Urothelium cell line (cell line): ENCODE measurements around the gene NUMB.
"Not testable (repeated sequence)": the region's sequence is repeated elsewhere in the genome, so short reads cannot be mapped to it uniquely, and the experiment has no call there.

ENCODE experiments used
- DNase-seq: peaks from one replicate; pipeline ENCODE4 v3.0.0; 2011; ENCODE audit warnings: low spot score, mixed read lengths
- FAIRE-seq: peaks from 2 replicates; lab custom pipeline; 2011; peaks lifted over from hg19 to GRCh38; lab: Jason Lieb, UNC

The NUMB gene

DNA sequence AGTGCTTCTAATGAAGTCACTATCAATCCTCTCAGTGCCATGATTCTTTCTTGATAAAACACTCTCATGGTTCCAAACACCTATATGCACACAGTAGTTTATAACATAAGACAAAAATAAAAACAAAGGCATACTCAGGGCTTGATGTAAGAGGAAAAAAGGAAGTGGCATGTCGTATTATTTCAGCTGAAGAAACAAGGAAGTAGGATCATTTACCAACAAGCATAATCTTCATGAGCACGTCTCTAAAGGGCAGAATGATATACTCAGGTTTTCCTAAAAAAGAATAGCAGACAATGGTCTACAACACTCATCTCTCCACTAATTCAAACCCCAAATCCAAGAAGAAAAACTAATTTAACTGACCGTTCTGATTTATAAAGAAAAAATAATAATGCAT lies 33.9 kb downstream of the NUMB start:
- no peak for FAIRE-seq

DNA sequence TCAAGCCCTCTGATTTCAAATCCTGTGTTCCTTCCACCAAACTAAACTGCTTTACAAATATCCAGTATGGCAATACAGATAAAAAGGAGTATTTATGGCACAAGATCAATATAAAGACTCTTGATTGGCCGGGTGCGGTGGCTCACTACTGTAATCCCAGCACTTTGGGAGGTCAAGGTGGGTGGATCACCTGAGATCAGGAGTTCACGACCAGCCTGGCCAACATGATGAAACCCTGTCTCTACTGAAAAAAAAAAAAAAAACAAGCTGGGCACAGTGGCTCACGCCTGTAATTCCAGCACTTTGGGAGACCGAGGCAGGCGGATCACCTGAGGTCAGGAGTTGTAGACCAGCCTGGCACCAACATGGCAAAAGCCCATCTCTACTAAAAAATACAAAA lies 35.3 kb downstream of the NUMB start:
- not testable (repeated sequence) for FAIRE-seq, DNase-seq

More for the DNA sequence above, 33.9 kb downstream of the NUMB start:
- no peak for DNase-seq

DNA sequence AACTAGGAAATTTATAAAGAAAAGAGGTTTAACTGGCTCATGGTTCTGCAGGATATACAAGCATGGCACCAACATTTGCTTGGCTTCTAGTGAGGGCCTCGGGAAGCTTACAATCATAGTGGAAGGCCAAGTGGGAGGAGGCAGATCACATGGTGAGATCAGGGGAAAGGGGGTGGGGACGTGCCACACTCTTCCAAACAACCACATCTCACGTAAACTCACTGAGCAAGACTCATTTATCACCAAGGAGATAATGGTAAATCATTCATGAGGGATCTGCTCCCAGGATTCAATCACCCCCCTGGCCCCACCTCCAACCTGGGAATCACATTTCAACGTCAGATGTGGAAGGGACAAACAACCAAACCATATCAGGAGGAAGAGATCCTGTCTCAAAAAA lies 35.8 kb downstream of the NUMB start:
- FAIRE-seq, result peak; percentile 70
- no peak for DNase-seq

DNA sequence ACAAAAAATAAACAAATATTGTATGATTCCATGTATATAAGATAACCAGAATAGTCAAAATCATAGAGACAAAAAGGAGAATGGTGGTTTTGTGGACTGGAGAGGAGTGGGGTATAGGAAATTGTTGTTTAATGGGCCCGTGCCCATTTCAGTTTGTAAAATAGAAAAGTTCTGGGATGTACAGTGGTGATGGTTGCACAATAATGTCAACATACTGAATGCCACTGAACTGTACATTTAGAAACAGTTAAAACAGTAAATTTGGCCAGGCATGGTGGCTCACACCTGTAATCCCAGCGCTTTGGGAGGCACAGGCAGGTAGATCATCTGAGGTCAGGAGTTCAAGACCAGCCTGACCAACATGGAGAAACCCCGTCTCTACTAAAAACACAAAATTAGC lies 40.1 kb downstream of the NUMB start:
- FAIRE-seq (no peak), DNase-seq (no peak)

DNA sequence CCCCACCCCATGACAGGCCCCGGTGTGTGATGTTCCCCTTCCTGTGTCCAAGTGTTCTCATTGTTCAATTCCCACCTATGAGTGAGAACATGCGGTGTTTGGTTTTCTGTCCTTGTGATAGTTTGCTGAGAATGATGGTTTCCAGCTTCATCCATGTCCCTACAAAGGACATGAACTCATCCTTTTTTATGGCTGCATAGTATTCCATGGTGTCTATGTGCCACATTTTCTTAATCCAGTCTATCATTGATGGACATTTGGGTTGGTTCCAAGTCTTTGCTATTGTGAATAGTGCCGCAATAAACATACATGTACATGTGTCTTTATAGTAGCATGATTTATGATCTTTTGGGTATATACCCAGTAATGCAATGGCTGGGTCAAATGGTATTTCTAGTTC lies 52.1 kb downstream of the NUMB start:
- FAIRE-seq, DNase-seq: not testable (repeated sequence)

DNA sequence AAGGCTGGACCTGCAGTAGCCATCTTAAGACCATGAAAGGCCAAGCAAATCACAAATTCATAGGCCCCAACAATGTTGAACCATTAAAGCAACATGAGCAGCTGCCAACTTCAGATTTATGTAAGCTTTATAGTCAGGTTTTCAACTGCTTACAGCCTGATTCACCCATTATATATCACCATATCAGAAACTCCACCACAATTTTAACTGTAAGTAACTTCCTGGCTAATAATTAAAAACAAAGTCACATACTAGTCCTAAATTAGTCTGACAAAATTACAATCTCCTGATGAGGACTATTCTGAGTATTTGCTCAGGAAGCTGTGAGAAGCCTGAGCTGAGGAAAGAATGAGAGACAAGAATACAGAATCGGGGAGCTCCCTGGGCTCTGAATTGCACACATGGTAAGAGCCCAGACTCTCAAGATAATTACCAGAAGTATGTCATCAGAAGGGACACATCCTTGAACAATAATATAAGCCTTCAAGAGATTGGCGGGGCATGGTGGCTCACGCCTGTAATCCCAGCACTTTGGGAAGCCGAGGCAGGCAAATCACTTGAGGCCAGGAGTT lies 55.1 kb downstream of the NUMB start:
- DNase-seq (no peak), FAIRE-seq (peak; percentile 79)

DNA sequence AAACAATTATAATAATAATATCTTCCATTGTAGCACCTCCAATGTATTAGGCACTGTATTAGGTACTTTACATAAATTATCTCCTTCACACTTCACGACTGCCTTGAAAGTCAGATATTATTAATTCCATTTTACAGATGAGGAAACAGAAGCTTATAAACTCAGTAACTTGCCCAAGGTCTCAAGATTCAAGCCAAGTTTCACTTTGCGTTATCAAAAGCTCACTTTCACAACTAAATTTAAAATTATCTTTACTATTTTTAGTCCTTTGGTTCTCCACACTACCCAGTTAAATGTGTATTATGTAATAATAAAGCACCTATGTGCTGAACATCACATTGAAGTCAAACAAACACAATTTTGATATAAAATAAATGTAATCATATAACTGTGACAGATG lies 55.8 kb downstream of the NUMB start:
- no peak for FAIRE-seq
- no peak for DNase-seq

DNA sequence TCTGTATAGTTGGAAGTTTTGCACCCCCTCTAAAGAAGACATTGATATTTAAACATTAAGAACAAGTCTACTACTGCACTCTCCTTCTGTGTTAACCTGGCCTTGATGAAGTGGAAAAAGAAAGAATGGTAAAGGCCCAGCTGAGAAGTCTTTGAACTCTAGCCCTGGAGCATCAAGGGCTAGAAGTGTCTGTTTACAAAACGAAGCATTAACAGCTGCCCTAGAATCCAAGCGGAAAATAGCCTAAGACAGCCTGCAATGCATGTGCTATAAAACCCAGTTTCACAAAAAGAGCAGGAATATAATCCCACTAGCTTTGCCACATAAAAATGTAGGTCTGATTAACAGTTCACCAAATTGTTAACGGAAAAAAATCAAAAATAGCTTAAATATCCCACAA lies 60.5 kb downstream of the NUMB start:
- FAIRE-seq, result no peak
- DNase-seq, result no peak

DNA sequence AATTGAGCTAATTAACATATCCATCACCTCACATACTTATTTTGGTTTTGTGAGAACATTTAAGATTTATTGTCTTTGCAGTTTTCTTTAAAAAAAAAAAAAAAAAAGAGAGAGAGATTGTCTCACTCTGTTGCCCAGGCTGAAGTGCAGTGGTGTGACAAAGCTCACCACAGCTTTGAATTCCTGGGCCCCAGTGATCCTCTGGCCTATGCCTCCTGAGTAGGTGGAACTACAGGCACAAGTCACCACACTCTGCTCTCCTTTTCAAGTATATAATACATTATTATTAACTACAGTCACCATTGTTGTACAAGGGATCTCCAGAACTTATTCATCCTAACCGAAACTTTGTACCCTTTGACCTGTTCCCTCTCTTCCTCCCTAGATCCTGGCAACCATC lies 64.0 kb downstream of the NUMB start:
- DNase-seq (no peak), FAIRE-seq (no peak)

DNA sequence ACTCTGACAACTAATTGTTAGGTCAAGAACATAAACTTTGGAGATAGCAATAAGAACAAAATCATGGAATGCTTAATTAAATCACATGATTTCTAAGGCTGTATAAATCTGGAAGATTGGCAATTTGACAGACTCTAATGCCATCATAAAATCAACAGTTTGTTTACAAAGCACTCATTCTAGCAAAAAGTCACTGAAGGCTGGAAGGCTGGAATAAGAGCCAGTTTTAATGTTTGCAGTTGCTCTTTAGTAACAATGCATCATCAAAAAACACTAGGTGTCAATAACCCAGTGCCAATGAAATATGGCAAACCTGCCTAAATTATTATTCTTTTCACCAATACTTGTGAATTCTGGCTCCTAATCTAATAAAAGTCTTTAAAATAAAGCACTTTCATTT lies 65.0 kb downstream of the NUMB start:
- DNase-seq (no peak), FAIRE-seq (peak; percentile 56)

DNA sequence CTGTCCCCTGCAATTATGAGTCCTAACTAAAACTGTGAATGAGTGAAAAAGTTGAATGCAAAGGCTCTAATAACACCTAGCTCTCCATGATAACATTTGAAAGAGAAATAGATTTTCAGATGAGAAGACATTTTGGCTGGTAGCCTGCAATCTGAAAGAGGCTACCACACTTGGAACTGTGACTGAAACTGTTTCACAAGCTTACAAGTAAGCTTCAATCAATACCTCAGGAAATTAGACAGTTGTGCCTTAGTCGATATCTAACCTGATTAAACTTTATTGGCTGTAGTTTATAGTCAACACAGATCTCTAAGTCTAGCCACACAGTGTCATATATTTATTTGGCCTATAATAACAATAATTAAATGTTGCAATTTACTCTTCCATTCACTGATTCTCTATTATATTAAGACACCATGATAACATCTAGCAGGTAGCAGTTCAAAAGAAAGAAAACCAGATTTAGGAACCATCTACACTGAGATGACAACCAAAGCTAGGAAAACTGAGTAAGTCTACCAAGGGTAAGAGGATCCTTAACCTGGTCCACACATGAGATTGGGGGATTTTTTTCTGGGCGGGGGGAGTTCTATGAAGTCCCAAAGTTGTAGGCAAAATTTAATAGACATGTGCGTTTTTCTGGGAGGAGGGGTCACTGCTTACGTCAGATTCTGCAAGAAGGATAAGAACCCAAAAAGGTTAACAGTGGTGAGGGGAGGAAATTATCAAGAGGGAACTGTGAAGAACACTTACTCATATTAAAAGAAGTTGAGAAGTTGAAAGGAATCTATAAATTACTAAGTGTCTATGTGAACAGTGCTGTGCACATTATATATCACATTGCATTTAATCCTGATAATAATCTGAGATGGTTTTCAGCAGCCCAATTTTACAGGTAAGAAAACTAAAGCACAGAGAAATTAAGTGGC lies 65.8 kb downstream of the NUMB start:
- DNase-seq, result no peak
- no peak for FAIRE-seq

DNA sequence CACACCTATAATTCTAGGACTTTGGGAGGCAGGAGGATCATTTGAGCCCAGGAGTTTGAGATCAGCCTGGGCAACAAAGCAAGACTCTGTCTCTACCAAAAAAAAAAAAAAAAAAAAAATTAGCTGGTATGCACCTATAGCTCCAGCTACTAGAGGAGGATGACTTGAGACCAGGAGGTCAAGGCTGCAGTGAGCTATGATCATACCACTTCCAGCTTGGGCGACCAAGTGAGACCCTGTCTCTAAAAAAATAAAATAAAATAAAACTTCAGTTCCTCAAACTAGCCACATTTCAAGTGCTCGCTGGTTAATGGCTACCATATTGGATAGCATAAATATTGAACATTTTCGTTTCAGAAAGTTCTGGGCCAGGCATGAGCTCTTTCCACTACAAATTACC lies 70.5 kb downstream of the NUMB start:
- not testable (repeated sequence) for DNase-seq
- FAIRE-seq, result peak; percentile 94

DNA sequence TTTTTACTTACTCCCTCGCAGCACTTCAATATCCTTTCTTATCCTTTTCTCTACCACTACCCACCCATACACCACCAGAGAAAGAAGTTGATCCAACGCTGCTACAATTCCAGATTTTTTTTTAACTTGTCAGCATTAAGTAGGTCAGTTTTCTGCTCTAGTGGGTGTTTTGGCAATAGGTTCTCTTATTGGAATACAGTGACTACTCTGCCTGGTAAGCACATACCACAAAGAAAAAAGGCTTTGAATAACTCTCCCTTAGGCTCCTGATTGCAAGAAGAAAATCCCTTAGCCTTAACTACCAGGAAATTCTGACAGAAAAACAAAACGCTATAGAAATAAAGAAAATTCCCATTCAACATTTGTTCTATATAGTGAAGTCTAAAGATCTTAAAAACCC lies 72.0 kb downstream of the NUMB start:
- no peak for DNase-seq
- FAIRE-seq, result no peak

DNA sequence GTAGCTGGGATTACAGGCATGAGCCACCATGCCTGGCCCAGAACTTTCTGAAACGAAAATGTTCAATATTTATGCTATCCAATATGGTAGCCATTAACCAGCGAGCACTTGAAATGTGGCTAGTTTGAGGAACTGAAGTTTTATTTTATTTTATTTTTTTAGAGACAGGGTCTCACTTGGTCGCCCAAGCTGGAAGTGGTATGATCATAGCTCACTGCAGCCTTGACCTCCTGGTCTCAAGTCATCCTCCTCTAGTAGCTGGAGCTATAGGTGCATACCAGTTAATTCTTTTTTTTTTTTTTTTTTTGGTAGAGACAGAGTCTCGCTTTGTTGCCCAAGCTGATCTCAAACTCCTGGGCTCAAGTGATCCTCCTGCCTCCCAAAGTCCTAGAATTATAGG lies 73.3 kb downstream of the NUMB start:
- peak; percentile 89 for FAIRE-seq
- DNase-seq, result not testable (repeated sequence)

DNA sequence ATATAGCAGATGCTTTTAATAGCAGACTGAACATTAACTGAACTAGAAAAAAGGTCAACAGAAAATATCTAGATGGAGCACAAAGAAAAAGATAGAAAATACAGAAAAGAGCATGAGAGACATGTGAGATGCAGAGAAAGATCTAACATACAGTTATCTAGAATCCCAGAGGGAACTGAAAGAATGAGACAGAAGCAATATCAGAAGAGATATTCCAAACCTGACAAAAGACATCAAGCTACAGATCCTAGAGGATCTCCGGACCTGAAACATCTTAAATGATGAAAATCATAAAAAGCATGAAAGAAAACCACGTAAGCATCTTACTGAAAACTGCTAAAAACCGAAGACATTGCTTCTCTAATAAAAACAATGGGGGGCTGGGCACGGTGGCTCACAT lies 75.0 kb downstream of the NUMB start:
- DNase-seq (no peak), FAIRE-seq (no peak)

DNA sequence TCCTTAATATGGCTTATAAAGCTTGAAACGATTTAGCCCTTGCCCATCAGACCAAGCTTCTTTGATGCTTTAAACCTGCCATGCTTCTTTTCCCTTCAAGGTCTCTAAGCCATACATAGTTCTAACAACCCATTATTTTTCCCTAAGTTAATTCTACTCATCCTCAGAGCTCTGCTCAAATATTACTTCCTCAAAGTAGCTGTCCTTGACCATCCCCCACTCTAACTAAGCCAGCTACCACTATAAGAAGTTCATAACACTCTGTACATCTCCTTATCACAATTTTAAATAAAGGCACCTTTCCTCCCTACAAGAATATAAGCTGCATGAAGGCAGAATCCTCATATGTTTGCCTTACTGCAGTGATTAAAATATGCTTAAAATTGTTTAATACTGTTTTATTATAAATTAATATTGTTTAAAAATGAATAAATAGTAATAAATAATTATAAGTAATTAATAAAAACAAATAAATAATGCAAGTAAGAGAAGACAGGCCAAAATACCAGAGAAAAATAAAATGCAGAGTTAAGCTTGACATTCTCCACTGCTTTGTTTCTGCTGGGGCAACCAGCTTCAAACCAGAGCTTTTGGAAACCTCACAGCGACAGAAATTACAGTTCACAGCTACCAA lies 76.8 kb downstream of the NUMB start:
- DNase-seq, result no peak

DNA sequence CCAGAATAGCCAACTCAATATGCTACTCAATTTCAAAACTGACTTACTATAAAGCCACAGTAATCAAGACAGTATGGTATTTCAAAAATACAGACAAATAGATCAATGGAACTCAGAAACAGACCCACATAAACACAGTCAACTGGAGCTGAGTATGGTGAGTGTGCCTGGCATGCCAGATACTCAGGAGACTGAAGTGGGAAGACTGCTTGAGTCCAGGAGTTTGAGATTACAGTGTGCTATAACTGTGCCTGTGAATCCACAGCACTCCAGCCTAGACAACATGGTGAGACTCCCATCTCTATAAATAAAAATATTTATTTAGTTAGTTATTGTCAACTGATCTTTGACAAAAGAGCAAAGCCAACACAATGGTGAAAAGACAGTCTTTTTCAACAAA lies 81.8 kb downstream of the NUMB start:
- no peak for FAIRE-seq
- DNase-seq, result no peak

More for the DNA sequence above, 76.8 kb downstream of the NUMB start:
- no peak for FAIRE-seq

DNA sequence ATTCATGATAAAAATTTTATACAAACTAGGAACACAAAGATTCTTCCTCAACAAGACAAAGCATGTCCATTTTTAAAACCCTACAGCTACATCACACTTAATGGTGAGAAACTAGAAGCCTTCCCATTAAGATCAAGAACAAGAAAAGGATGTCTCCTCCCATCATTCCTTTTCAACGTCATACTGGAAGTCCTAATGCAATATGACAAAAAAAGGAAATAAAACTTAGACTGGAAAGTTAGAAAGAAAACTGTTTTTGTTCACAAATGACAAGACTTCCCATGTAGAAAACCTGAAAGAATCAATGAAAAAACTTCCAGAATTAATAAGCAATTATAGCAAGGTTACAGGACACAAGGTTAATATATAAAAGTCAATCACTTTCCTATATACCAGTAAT lies 82.5 kb downstream of the NUMB start:
- DNase-seq (no peak), FAIRE-seq (no peak)

DNA sequence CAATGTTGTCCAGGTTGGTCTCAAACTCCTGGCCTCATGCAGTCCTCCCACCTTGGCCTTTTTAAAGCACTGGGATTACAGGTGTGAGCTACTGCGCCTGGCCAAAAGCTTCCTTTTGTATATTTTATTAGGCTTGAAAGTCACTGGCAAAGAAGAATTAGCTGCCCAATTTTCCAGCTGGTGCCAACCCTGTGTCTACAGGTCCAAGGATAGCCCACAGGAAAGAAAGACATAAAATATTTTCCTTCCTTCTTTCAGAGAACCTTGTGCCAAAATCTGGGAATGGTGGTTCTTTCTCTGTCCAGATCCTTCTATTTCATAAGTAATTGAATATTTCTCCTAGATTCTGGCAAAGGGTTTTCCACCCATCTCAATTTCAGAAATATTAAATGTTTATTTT lies 84.1 kb downstream of the NUMB start:
- no peak for FAIRE-seq
- no peak for DNase-seq

DNA sequence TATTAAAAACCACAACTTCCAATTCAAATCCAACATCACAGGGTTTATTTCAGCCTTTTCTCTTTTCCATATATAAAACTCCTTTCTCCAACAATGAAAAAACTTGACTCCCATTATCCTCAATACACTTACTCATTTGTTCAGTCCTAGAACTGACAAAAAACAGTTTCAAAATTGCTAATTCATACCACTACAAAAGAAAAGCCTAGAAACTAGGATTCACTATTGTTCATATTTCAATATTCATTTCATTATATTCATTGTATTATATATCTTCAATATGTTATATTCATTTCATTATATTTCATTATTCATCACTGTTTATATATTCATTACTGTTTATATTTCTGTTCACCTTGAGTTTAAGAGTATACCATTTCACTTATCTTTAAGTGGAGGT lies 85.8 kb downstream of the NUMB start:
- FAIRE-seq (no peak), DNase-seq (no peak)

DNA sequence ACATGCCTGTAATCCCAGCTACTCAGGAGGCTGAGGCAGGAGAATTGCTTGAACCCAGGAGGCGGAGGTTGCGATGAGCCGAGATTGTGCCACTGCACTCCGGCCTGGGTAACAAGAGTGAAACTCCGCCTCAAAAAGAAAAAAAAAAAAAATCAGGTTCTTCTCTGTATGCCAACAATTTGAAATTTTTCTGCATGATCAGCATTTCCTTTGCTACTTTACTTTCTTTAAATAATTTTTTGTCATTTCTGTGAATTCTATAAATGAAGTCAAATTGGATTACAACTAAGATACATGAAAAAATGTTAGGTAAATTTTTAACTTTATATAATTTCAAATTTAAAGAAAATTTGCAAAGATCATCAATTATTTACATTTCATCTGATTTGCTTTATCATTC lies 87.8 kb downstream of the NUMB start:
- DNase-seq (no peak), FAIRE-seq (no peak)

DNA sequence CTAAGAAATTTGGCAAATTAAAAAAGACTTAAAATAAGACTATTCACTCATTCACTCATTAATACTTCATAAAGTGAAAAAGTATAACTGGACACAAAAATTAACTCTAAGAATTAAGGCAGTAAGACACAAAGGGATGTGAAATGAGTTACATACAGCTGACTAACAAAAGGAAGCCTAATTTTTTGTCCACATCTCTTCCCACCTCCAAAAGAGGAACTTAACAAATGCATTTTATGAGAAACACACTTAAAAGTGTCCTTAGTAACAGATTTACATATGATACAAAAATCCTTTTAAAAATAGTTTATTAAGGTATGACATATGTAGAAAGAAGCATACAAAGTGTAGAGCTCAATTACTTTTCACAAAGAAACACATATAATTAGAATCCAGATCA lies 88.9 kb downstream of the NUMB start:
- DNase-seq, result no peak

More for the DNA sequence above, 88.9 kb downstream of the NUMB start:
- FAIRE-seq, result no peak
